ENCODE measurements around the gene COL6A1.

DNA sequence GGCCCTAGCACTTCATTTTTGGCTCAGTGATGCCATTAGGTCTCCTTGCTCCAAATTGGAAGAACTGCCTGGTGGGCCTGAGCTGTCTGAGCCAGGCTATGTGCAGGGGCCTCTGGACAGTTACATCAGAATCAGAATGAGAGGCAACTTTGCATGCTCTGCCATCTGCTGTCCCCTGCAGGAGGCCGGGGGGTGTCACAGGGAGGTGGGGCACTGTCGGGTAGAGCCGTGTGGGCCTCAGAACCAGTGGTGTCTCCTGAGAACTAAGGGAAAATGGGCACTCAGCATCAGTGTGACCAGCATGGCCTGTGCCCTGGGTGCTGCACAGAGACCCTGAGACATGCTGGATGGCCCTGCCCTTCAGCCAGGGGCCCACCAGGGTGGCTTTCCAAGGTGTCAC lies 47.0 kb upstream of the COL6A1 start:
- TF ChIP-seq CTCF (IDR thresholded peaks at IDR 0.05) = no peak
- no peak for TF ChIP-seq TCF7 (CRISPR knock-in tag; IDR thresholded peaks at IDR 0.05; ENCODE audit: low read depth)
- TF ChIP-seq CREB1 (CRISPR knock-in tag; IDR thresholded peaks at IDR 0.05) = no peak
- no peak for TF ChIP-seq SP1 (CRISPR knock-in tag; conservative IDR thresholded peaks at IDR 0.05)
- TF ChIP-seq ZNF512 (CRISPR knock-in tag; IDR thresholded peaks at IDR 0.05; ENCODE audit: borderline replicate concordance) = no peak
- TF ChIP-seq KAT7 (CRISPR knock-in tag; IDR thresholded peaks at IDR 0.05; ENCODE audit: borderline replicate concordance) = no peak
- TF ChIP-seq FOXP1 (CRISPR knock-in tag; IDR thresholded peaks at IDR 0.05; ENCODE audit: borderline replicate concordance) = no peak
- no peak for TF ChIP-seq ZNF281 (CRISPR knock-in tag; IDR thresholded peaks at IDR 0.05)
- TF ChIP-seq AFF4 (CRISPR knock-in tag; IDR thresholded peaks at IDR 0.05; ENCODE audit: borderline replicate concordance) = no peak
- TF ChIP-seq ATF2 (CRISPR knock-in tag; IDR thresholded peaks at IDR 0.05; ENCODE audit: borderline replicate concordance, low read depth) = no peak
- TF ChIP-seq ZNF423 (CRISPR knock-in tag; IDR thresholded peaks at IDR 0.05) = no peak
